GM12874 (cell line): ENCODE data around the gene GRK5.

ENCODE experiments used
- CTCF ChIP-seq: IDR thresholded peaks from 2 replicates; pipeline ENCODE4 v1.5.1; 2011; ENCODE audit warnings: low read depth, mild to moderate bottlenecking, control low read depth, low read length, moderate library complexity; ENCODE audit not compliant: insufficient read depth

GRK5 gene

GRCh38 chr10:119359025-119359424 lies 151.7 kb downstream of the GRK5 start:
- no peak for TF ChIP-seq CTCF

- no peak for TF ChIP-seq CTCF
These were observed 153.0 kb downstream of the GRK5 start for GRCh38 chr10:119360181-119360921.

- TF ChIP-seq CTCF, result no peak
These were observed 153.7 kb downstream of the GRK5 start for GRCh38 chr10:119361037-119361436.

- TF ChIP-seq CTCF, result no peak
These were observed 154.8 kb downstream of the GRK5 start for GRCh38 chr10:119362122-119362521.

GRCh38 chr10:119364645-119365600 lies 157.6 kb downstream of the GRK5 start:
- TF ChIP-seq CTCF, result no peak

GRCh38 chr10:119365773-119366599 lies 158.6 kb downstream of the GRK5 start:
- no peak for TF ChIP-seq CTCF

- TF ChIP-seq CTCF, result no peak
These were observed 160.6 kb downstream of the GRK5 start for GRCh38 chr10:119367841-119368549.
